ENCODE results near the gene KIAA1210.
A peak's percentile ranks its signal among the peaks of the same experiment; 100 is the strongest.

Gene KIAA1210

DNA sequence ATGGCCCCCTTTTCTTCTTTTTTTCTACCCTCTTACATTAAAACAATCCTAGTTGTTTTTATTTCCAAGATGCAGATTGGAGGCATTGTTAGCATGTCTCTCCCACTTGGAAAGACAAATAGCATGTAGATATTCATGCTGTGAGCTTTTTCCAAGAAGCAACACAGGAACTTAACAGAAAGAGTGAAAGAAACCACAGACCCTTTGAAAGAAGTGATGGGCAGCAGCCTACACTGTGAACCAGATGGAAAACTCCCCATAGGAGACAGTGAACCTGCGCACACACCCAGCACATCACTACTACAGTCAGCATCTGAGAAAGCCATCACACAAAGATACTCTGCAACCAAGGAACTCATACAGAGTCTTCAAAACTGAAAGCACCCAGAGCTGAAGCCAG, 37.0 kb downstream of the KIAA1210 start:
- no peak for DNase-seq

DNA sequence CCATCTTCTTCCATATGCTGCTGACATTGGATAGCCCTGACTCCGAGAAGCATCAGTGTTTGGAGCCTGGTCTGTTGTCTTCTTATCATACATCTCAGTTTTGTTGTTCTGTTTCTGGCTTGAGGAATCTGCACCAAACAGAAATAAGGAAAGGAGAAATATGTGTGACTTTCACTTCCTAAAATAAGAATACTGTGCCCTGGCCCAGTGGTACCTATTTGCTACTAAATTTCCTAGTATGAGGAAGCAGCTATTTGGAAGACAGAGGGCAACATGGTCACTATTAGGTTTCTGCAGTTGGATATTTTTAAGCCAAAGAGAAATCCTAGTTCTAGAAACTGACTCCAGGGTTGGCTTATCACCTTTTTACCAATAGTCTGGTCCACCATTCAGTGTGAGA, 38.0 kb downstream of the KIAA1210 start:
- DNase-seq, result no peak

DNA sequence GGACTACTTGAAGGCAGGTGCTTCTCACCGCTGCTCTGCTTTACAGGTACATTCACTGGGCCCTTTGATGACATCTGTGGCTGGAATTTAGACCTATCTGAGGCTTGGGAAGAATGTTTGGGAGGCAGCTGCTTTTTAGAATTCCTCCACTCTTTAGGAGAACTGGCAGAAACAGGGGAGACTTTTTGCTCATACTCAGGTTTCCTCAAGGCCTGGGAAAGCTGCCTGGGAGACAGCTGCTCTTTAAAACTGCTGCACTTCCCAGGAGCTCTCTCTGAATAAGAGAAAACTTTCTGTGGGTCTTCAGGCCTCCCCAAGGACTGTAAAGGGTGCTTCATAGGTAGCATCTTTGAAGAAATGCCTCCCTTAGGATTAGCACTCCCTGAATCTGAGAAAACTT, 40.5 kb downstream of the KIAA1210 start:
- no peak for DNase-seq

DNA sequence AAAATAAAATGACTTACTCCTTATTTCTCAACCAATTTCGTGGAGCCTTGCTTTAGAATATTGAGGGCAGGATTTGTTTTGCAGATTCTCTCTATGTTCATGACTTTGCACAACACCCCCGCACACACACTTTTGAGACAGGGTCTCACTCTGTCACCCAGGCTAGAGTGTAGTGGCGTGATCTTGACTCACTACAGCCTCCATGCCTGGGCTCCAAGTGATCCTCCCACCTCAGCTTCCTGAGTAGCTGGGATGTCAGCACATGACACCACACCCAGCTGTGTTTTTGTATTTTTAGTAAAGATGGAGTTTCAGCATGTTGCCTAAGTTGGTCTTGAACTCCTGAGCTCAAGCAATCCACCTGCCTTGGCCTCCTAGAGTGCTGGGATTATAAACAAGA, 42.8 kb downstream of the KIAA1210 start:
- DNase-seq, result no peak

DNA sequence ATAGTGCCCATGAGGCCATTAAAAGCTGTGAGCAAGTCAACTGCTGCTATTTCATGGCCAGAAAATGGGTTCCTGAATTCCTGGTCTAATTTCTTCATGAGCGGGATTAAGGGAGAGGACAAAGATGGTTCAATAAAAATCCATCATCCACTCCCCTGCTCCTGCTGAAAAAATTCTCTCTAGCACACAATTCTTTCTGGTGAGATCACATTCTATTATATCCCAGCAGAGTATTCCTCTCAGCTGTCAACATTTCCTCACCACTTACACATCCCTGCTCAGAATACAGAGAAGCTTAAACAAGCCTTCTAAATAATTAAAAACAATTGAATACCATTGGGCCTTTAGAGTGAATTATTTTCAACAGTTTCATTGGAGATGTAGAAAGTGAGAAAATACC, 45.3 kb downstream of the KIAA1210 start:
- no peak for DNase-seq

DNA sequence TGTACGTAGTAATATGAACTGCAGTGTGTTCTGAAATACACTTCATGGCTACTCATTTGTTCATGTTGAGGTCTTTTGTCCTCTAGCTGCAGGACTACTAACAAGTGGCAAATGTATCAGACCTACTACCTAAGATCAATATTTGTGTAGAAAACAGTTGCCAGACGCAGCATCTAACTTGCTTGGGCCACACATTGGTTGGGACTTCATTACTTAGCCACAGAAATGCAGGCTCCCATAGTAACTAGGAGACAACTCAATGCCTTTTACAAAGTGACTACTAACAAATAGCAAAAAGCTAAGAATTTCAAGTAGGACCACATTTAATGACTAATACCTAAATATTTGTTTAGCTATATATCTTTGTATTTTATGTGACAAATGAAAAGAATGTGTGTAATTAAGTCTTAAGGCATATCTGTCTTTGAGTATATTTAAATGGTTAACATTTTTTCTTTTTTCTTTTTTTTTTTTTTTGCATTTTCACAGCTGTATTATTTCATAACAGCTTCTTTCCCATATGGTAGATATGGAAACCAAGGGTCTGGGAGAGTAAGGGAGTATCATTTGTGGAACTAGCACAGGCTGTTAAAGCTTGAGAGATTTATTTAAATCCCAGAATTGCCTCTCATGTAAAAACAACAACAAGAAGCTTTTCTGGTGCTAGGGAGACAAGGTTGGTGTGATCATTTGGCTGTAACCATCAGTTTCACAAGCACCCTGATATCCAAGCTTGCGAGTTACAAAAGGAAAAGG, 52.2 kb downstream of the KIAA1210 start:
- no peak for DNase-seq

DNA sequence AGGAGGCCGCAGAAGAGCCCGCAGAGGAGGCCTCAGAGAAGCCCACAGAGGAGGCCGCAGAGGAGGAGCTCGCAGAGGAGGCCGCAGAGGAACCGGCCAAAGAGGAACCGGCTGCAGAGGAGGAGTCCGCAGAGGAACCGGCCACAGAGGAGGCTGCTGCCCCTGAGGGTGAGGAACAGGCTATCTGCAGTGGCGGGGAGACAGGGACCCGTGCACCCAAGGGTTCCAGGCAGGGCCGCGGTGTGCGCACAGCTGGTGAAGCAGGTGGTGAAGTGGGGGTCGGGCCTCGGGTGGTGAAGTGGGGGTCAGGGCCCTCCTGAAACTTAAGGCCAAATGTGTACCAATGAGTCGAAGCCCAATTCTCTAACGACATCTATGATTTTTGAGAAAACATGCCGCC, 53.7 kb downstream of the KIAA1210 start:
- DNase-seq, result no peak

DNA sequence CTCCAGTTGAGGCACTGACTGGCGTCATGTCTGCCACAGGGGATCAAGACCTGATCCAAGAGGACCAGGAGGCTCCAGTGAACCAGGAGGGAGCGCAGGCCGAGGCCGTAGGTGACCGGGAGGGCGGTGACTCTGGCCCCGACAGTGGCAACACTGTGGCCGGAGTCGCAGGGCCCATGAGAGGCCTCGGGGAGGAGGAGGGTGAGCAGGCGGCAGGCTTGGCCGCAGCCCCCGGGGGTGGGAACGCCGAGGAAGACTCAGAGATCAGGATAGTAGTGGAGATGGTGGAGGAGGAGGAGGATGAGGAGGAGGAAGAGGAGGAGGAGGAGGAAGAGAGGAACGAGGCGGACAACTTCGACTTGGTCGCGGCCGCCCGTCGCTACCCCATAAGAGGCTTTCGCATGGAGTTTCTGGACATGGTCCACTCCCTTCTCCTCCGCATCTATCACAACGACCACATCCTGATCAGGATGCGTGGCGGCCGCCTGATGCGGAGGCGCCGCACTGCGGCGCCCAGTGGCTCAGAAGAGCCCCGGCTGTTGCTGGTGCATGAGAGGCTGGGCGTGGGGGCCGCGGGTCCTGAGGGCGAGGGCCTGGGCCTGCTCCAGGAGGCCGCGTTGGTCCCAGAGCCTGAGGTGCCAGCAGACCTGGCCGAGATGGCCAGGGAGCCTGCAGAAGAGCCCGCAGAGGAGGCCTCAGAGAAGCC, 54.3 kb downstream of the KIAA1210 start:
- DNase-seq, result no peak

DNA sequence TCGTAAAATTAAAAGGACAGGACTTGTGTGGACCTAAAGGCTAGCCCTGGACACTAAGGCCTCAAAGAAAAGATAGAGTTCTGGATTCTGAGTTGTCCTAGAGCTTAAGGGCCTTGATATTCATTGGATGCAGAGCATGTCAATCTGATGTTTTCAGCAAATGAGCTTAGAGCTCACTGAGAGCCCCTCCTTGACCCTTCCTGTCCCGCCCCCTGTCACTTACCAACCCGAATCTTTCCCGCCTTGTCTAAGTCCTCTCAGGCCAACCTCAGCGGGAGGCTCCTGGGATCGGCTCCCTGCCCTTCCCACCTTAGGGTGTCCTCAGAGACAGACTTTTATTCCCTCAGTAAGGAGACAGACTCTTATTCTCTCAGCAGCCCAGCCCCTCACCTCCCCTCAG, 54.9 kb downstream of the KIAA1210 start, which contains the start of gene CT47C1:
TSS of gene CT47C1 (plus strand) at position 250 of the 400 bp plus-strand sequence. CDS start 233 bp downstream, outside the sequence.
- no peak for DNase-seq

DNA sequence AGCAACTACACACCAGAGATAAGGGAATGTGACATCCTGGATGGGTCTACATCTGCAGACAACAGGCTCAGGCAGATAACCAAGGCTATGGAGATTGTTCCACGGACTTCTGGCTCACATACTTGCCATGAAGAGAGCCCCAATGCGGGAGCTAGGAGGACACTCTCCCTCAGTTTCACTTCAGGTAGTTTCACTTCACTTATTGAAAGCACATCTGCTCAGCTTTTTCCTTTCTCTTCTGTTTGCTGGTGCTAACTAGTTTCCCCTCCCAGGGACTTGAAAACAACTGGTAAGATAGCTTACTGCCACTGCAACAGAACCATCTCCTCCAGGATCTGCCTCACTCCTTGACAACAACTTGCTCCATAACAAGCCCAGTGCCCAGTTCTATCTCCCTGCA, 56.2 kb downstream of the KIAA1210 start:
- DNase-seq, result no peak

DNA sequence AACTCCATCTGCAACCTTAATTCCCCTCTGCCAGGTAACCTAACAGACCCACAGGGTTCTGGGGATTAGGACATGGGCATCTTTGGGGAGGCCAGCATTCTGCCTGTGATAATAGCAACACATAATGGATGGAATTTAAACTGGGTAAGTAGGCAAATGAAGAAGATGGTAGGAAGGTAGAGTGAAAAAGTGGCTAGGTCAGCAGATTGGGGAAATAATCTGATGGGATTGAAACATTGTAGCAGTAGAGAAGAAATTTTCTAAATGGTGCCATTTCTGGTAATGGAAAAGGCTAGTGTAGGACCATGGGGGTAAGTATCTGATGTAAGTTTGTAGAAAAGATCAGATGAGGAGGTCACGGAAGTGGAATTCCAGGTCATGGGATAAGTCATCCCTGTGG, 57.9 kb downstream of the KIAA1210 start:
- no peak for DNase-seq

DNA sequence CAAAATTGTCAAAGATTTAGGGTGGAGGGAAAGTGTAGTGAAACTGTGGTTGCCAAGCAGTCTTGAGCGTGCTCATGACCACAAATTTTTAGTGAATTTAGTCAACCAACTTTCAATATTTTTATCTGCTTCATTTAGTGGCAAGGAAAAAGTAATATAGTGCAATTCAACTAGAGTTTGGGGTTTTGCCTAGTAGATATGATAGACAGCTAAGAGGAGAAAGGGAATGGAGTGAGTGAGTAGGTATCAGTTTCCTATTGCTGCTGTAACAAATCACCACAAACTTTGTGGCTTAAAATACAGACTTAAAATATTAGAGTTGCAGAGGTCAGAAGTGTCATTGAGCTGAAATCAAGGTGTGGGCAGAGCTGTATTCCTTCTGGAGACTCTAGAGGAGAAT, 58.5 kb downstream of the KIAA1210 start:
- DNase-seq, result no peak

DNA sequence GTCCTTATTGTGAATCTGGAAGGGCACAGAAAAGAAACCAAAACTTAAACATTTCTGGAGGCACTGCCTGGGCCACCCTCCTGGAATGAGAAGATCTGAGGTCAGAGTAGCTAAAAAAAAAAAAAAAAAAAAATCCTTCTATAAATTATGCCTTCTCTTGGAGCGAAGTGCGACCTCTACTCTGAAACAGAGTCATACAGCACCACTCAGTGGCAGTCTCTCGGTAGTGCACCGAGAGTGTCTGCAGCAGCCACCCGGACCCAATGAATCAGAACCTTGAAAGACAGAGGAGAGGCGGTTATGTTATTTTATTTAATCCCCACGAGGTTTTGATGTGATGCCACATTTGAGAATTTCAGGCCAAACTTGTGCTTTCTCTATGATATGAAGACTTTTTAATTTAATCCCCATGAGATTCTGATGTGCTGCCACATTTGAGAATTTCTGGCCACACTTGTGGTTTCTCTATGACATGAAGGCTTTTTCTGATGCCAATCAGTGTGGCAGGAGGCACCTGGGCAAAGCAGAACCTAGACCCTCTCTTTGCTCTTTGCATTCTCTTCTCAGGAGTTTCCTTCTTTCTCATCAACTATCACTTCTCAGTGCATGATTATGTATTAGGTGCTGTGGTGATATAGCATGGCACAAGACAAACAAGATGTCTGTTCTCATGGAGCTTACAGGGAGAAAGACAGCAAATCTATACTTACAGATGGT, 60.4 kb downstream of the KIAA1210 start:
- DNase-seq, result peak; percentile 28

DNA sequence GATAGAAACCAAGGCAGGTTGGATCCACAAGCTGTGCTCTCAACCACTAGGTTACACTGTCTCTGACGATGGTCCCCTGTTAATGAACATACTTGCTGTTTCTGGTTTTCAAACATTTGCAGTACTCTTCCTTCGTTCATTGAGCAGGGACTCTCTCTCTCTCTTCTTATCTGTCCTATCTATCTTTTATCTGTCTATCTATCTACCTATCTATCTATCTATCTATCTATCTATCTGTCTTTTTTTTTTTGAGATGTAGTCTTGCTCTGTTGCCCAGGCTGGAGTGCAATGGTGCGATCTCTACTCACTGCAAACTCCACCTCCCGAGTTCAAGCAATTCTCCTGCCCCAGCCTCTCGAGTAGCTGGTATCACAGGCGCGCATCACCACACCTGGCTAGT, 64.2 kb downstream of the KIAA1210 start:
- DNase-seq, result no peak

DNA sequence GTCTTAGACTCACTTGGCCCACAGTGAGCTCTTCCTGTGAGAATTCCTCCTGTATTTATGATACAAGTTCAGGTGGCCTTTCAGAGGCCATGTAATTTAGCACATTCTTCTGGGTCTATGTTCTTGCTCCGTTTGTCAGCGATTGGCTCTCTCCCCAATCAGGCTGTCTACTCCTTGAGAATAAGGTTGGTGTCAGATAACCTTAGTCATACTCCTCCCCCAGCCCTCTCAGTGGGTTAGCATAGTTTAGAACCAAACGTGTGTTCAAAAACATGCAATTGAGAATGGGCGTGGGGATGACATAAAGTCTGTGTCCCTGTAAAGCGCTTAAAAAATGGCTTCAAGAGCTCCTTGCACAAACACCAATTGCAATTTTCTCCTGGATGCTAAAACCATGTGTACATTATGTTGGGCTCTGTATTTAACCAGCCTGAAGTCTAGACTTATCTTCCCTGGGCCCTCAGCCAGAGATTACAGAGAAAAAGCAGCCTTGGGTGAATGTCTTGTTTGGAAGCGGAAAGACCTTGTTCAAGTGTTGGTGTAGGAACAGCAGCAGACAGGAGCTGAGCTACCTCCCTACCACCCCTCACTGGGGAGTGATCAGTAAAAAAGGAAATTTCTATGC, 64.8 kb downstream of the KIAA1210 start:
- DNase-seq, result no peak

DNA sequence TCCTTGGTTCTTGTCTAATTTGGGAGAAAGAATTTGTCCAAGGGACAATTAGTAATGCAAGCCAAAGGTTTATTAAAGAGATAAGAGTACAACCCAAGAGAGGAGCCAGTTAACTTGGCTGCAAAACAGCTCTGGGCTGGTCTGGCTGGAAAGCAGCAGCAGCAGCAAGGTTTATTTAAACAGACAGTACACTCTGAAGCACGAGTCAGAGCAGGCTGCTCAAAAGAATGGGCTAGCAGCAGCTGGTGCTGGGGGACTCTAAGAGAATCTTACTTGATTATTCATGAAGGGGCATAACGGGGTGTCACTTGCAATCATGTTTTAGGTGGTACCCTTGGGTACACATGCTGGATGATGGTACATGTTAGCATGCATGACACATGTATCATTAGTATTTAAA, 71.9 kb downstream of the KIAA1210 start:
- DNase-seq, result no peak

DNA sequence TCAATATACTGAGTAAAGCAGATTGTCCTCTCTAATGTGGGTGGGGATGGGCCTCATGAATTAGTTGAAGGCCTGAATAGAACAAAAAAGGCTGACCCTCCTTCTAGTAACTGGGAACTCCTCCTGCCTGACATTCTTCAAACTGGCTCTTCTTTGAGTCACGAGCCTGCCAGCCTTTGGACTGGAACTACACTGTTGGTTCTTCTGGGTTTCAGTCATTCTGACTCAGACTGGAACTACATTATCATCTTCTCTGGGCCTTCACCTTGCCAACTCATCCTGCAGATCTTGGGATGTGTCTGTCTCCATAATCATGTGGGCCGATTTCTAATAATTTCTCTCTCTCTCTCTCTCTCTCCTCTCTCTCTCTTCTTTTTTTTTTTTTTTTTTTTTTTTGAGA, 81.7 kb downstream of the KIAA1210 start:
- DNase-seq, result no peak

DNA sequence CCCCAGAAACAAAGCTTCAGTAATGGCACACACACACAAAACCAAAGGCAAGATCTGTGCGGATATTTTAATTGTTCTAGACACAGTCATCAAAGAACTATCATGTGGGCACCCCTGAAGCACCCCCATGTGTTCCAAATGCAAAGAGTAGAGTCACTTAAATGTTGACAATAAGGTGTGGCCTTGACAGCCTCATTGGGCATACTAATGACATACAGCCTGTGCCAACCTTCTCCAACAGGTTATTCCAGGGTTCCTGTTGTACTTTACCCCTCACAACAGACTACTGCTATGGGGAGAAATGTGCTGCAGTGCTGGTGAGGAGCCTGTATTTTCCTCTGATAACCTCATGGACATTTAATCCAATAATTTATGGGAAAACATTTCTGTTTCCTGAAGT, 84.6 kb downstream of the KIAA1210 start:
- no peak for DNase-seq

DNA sequence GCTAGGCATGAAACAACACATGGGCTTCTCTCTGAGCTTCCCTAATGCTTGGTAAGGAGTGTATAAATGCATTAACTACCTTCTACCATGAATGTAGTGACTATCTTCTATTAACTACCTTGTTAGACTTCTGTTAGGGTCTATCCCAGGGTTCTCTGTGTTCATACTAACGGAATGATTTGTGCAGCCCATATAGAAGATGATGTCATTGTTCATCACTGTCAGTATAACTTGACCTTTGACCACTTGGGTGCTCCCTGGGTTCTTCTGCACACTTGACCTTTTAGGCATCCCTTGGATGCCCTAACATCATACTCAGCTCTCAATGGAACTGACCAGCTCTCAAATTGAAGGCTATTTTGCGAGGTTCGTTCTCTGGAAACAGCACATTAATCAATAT, 85.6 kb downstream of the KIAA1210 start:
- no peak for DNase-seq

DNA sequence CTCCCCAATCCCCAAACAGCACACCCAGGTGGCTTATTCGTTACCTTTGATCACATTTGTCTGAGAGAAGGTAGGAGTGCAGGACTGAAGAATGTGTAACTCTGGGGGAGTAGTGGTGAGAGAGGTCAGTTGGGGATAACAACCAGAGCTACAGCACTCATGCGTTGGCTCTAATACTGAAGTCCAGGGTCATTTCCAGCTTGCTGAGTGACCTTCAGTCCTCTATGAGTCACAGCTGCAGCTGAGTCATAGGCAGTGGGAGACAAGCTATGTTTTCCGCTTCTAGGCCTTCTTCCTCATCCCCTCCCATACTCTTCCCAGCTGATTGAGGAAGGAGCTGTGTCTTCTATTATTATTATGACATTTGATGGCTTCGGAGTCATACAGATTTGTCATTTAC, 86.4 kb downstream of the KIAA1210 start:
- no peak for DNase-seq

DNA sequence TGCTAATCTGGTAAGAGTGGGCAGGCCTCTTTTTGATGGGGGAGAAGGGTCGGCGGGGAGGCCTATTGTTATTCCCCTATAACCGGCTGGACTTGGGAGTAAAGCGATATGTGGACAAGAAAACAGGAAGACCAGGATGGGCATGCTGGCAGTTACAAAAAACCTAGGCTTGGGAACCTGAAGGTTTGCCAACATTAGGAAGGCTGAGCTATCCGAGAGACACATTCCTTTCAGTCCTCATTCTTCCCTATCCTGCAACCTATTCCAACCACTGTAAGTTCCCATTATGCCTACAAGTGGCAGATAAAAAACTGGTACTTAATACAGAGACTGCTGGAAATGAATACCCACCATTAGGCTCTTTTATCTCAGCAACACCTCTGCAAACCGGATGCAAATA, 87.2 kb downstream of the KIAA1210 start:
- DNase-seq, result no peak

DNA sequence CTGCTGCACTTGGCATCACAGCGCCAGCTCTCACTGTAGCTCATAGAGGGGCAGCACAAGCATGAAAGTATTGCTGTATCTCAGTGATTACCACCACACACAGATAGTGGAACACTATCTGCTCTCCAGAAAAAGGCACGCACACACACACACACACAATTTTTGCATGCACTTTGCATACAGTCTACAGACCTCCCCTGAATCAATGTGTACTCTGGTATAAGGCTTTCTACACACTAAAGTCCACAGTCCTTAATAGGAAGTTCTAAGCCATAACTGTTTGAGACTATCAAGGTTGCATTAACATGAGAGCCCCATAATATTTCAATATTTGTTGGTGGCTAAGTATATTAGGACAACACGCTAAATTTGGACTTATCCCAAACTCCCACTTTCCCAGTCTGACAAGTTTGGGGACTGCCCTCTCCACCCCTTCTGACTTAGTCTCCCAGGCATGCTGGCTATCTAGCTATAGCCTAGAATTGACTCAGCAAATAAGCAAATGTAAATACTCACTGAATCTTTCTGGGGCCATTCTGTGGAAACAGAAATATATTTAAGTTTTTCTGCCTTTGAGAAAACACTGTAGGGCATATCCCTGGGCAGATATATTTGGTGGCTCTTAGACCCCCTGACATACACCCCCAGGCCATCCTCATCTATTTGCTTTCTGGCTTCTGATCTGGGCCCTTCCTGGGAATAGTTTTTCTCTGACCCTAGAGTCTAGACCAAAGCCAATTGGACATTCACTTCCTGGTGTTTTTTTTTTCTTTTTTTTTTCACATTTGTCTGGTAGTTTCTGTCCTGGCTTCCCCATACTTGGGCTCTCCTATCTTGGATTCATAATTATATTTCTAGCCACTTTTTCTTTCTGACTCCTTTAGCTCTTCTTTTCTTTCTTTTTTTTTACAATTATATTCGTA, 91.2 kb downstream of the KIAA1210 start:
- no peak for DNase-seq
